GM18870 (cell line): ENCODE measurements around the gene DEPP1.

Source experiments
- ATAC-seq: cut with Tn5 transposase; IDR thresholded peaks from one replicate; pipeline ENCODE4 v1.9.1; 2021; ENCODE audit warnings: moderate library complexity; ENCODE audit not compliant: unreplicated experiment

Gene DEPP1

DNA sequence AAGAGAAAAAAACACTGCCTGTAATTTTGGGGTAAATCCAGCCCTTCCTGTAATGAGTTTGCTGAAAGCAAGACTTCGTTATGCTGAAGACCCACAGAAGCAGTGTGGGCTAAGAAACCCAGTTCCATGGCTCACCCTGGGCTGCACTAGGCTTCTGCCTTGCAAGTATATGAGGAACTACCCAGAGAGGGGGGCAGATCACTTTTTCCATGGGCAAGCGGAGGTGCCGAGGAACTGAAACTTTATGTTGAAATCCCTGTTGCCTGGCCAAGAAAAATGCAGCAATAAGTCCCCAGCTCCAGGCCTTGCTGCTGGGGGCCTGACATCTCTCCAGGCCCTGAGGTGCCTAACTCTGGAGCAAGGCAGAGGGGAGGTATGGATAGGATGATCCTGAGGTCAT is 10.5 kb downstream of the DEPP1 start:
- ATAC-seq: no peak

DNA sequence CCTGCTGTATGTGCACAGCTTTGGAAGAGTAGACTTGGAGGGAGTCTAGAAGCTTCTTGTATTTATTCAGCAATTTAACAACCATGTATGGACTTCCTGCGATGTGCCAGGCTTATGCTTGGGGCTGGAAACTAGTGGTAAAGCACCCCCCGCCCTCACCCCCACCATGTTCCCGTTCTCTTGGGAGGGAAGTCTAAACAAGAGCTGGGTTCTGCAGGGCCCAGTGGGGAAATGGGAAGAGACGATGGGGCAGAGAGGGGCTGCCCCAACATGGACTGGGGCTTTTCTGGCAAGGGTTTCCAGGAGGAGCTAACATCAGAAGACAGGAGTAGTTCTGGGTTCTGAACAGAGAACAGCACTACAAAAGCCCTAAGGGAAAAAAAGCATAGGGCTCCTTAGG is 11.0 kb downstream of the DEPP1 start:
- no peak for ATAC-seq

DNA sequence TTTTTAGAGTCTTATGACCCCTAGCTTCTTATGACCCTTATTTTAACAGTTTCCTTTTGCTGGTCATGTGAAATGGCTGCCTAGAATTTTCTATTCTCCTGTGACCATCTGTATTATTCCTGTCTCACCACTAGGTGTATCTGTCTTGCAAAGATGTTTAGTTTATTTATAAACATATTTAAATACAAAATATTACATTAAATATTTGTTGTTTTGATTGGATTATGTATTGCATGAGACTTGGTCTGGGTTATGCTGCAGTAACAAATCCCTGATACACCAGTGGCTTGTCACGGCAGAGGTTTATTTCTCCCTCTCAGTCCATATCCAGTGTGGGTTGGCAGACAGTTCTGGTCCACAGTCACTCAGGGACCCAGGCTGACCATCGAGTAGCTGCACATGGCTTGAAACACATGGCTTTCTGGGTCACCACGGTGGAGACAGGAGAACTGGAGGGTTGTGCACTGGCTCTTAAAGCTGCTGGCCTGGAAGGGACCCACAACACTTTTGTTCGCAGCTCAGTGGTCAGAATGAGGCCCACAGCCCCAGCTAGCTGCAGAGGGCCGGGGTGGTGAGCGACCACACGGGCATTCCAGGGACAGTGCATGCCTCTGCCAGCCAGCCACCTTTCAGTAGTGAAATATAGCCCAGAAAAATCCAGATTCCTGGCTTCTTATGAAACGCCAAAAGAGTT is 11.6 kb downstream of the DEPP1 start:
- ATAC-seq: no peak

DNA sequence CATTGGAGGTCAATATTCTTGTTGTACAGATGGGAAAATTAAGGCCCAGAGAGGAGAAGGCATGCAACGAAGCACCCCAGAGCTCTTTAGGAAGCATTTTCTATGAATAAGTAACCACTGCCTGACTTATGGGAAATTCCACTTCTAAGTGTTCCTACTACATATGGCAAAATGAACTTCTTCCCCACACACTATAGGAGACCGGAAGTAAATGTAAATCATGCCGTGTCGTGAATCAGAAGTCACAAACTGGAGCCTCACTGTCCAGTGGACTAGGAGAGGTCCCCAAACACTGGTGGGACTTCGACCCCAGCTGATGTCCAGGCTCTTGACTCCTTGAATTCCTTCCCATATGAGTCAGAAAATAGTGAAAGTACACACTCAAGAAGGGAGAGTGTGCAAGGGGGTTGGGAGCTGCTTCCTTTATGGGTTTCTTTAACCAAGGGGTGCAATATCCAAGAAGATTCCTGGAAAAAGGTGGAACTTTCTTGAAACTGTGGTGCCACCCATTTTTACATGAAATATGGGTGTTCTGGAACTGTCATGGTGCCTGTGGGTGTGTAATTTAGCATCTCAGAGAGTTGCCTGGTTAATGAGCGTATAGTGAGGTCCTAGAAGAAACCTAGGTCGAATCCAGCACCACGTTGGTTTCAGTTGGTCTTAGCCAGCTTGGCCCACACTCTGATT is 12.3 kb downstream of the DEPP1 start:
- peak; percentile 34 for ATAC-seq

DNA sequence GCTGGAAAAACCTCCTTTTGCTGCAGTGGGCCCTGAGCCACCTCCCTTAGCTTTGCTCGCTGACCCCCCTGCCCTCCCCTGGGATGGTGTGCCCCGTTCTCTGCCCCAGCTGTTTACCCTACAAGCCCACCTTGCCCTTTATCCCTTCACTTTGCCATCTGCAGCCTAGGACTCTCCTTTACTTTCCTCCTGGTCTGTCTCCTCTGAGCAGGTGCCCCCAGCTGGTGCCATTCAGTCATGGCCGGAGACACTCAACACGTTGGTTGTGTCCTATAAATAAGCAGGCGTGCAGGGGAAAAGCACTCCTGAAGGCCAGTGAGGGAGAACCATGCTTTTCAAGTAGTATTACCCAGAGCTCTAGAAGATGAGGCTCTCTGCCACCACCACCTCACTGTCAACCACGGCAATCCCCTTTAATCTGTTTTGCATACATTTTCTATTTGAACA is 12.9 kb downstream of the DEPP1 start:
- ATAC-seq: peak; percentile 43

DNA sequence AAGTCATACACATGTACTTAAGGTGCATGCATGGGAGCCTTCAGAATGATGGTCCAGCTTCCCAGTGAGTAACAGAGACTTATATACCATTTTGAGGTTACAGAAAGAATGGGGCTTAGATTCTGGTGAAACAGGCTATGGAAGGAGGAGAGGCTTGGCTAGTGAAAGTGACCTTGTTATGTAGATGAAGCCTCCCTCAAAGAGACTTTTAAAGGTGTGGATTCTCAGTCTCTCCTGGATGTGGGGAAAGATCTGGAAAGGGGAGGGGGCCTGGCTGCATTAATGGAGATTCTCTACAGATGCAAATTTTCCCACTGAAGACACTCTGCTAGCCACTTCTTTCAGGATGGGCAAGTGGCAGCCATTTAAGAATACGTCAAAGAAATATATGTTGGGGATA is 13.5 kb downstream of the DEPP1 start:
- ATAC-seq: no peak

DNA sequence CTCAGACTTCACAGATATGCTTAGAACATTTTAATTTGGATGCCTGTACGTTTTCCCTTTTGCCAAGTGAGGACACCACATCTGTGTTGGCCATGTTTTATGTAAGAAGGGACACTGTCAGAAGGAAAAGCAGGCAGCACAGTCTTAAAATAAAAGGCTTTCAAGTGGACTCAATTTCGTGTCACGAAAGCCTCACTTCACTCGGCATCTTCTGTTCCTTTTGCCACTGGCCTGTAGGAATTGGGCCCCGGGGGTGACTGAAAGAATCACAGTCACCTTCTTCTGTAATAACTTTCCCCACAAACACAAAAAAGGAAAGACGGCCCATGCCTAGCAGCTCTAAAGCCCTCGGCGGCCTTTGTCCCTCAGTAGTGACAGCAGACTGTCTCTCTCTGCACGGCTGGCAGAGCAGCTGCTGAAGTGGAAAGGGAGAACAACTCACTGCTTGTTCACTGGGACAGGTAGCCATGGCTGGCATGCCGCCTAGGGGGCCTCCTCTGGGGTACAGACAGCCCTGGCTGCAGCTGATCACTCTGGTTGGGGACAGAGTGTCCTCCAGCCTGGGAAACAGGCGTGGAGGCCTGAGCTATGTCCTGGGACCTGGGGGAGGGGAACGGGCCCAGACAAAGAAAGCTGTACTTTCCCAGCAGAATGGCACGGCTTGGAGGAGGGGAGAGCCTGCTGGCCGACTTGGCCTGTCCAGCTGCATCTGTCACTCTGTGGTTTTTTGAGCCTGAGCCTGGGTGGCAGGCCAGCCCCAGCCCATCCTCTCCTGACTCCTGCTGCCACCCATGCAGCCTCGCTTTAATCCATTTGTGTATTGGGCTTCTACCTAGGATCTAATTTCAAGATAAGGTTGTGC is 14.6 kb downstream of the DEPP1 start:
- no peak for ATAC-seq

DNA sequence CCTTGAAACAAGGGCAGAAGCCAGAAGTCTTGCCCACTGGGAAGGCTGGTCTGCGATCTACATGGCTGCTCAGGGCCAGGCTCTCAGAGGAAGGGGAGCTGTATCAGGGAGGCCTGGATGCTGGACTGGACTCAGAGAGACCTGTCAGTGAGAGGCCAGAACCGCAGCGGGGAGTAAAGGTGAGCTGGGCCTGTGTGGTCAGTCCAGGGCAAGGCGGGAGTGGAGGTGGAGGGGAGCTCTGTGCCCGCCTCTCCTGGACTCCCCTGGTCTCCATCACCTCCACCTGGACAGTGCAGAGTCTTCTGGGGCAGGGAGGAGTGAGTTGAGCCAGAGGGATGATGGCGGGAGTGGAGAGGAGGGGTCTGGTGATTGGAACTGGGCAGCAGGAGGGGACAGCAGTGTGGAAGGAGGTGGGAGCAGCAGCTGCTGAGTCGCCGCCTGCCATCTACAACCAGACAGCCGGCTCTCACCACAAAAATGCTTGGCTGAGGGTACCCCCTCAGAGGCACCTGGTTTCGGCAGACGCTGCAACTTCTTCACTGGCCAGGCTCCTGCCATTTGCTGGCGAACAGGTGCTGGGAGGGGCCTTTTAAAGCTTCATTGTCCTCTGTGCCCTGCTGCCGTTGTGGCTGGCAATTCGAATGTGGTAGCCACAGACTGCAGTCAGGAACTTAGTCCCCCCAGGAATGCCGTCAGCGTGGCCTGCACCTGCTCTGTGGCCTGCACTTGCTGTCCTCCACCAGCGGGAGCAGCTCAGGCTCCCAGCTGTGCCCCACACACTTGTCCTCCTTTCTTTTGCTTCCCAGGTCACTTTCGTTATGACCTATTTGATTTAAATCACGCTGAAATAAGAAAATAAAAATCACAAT is 15.5 kb downstream of the DEPP1 start:
- ATAC-seq: no peak

DNA sequence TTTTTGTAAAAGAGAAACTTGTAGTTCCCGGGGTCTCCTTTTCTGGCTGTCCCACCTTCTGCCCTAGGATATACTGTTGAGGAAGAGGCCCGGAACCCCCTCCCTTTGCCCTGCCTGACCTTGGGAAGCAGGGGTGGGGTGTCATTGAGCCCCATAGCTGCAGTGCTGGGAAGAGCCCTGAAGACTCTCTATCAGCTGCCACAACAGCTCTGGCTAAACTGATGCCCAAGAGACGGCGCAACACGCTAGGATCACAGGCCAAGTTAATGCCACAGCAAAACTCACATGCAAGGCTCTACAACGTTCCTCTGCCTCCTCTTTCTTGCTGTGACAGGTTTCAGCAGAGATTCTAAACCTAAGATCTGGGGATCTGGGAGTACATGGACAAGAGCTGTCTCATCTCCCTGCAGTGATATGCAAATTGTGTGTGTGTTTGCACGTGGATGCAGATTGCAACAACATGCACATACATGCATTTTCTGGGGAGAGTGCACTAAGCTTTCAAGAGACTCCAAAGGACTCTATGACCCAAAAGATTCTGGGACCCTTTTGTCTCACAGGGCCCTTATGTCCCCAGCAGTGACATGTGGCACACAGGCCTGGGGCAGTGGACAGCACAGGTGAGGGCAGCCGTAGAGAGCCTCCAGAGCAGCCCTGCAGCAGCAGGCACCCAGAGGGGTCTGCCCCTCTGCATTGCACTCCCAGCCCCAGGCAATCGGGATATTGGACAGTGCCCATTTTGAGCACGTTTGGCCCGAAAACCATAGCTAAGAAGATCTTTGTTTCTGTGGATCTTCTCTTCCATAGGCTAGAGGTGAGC is 16.5 kb downstream of the DEPP1 start:
- ATAC-seq: no peak

DNA sequence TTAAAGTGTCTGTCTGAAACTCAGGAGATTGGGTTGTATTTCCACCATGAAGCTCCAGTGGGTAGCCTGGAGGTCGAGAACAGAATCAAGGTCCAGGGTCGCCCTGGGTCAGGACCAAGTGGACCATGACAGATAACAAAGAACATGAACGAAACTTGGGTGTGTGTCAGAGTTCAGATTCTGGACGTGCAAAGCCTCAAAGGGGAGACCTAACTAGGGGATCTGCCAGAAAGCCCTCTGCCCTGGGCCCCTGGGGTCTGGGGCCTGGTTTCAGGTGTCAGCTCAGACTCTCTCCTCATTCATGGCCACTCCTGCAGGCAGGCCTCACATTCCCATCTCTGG is 17.4 kb downstream of the DEPP1 start:
- no peak for ATAC-seq

DNA sequence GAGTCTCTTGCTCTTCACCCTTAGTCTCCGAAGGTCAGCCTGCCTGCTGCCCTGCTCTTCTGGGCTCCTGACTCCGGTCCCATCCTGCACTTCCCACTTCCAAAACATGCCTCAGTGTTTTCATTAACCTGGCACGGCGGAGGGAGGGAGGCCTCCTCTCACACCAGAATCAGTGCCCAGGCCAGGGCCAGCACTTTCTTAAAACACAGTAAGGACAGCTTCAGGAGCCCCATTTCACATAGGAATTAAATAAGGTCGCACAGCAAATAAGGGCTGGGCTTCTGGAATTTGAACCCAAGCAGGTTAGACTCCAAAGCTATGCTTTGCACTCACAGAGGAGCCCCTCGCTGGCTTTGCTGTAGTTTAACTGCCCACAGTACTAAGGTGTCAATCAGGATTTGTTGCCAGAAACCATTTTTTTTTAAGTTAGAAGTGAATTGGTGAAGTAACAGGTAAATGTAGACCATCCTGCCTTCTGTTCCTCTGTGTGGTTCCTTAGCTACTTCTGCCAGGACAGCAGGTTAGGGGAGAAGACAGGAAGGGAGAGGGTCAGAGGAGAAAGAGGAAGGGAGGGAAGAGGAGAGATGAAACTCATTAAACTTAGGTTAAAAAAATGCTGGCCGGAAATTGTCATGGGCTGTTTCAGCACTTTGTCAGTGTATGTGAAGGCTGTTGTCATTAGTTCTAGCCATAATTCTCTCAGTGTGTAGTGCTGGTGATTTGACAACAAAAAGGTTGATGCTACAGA is 18.0 kb downstream of the DEPP1 start:
- no peak for ATAC-seq

DNA sequence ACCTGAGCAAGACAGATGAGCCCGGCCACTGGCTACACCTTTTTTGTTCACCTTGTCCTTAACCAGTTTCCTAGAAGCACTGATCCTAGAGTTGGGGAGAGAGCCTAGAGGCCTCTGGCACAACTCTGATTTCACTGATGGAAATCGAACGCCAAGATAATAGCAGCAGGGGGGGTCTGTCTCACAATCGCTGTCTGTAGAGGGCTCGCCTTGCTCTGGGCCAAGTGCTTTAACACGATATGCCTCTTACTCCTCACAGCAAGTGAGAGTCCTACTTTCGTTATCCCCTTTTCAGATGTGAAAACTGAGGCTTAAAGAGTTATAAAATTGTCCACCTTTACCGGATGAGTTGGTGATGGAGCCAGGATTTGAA is 18.5 kb downstream of the DEPP1 start:
- ATAC-seq: no peak

DNA sequence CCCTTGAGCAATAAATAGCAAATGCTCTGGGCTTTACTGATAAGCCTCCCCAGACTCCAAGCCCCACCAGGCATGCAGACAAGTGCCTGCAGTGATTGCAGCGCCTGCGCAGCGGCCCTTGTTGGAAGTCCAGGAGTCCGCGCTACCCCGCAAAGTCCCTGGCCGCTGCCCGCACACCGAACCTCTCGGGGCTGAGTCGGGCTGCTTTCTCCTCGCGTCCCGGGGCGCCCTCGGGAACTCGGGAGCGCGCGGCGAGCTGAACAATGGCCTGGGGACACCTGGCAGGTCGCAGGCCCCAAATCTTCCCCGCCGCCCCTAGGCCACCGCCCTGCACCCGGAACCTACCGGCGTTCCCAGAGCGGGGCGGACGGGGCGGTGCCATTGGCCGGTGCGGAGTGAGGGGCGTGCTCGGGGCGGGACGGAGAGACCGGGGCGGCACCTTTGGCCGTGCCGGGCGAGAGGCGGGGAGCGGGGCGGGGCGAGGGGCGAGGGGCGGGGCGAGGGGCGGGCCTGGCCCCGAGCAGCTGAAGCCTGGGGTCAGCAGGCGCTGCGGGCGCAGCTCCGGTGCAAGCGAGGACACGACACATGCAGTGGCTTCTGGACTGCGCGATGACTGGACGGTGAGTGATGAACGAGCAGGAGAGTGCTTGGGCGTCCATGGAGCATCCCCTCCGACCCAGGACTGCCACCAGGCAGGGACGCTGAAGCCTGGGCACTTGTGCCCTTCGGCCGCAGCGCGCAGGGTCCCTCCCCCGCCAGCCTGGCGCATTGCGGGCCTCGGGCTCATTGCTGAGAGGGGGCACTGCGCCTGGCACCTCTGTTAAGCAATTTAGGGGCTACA is 19.1 kb downstream of the DEPP1 start, which contains the start of gene RASSF4:
Gene RASSF4 (plus strand): TSS at position 556 of the 841 bp plus-strand sequence. CDS start 10,401 bp downstream, outside the sequence.
- ATAC-seq: peak; percentile 69

DNA sequence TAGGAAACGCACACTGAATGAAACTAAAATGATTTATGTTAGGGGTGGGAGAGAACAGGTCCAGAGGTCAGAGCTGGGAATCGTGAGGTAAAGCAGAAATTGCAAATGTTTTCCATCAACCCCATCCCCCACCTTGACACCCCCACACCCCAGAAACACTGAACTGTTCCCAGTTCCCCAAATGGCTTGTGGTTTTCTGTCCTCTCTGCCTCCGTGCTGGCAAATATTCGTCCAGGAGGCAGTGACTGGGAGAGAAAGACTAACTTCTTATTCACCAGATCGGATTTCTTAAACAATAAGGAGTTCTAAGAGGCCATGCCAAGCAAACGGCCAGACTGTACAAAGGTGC is 19.7 kb downstream of the DEPP1 start:
- no peak for ATAC-seq

DNA sequence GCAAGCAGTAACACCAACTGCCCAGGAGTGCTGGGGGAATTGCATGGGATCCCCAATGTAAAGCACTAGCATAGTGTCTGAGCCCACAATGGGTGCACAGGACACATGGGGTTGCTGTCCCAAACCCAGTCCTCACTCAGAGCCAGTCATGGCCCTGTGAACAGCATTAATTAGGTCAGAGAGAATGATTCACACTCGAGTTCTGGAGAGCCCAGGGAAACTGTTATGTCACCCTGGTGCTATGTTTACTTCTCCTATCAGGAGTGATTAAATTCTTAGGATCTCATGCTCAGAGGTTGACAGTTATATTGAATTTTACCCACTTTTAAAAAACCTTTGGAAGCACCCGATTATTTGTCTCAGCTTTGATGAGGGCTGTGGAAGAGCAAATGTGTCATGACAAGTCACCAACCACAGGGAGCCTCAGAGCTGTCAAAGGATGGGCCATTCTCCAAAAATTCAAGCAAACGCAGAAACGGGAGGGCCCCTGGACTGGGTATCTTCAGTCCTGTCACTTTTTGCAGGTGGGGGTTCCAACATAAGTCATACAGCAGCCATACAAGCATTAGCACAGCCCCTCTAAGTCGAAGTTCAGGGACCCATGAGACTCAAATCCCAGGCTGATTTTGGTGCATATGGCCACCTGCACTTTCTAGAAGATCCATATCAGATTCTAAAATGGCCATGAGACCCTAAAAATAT is 20.3 kb downstream of the DEPP1 start:
- no peak for ATAC-seq

DNA sequence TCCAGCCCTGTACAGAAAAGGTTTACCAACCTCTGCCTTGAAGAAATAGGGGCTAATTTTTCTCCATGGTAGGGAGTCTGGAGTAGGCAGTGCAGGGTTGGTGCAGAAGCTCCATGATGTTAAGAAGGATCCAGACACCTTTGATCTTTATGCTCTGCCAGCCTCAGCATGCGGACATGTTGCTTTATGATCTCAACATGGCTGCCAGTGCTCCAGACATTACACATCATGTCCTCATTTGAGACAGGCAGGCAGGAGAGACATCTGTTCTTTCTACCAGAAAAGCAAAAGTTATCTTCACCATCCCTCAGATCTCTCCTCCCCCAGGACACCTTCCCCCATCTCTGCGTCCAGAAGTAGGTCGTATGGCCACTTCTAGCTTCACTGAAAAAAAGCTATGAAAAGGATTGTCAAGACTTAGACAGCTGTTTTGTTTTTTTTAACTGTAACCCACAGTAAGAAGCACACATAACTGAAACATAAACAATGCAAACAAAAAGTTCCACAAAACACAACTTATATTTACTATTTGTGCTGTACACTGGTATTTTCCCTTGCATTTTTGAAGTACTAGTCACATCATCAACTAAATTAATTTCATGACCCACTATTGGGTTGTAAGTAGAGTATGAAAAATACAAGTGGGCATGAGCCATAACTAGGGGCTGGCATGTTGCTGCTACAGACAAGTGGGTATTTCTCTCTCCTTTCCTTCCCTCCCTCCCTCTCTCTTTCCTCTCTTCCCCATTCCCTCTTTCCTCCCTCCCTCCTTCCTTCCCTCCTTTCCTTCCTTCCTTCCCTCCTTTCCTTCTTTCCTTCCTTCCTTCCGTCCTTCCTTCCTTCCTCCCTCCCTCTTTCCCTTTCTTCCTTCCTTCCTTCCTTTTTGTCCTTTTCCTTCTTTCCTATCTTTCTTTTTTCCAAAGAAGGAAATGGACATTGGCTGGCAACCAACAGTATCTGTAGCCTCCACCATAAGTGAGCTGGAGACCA is 21.6 kb downstream of the DEPP1 start:
- ATAC-seq: no peak

DNA sequence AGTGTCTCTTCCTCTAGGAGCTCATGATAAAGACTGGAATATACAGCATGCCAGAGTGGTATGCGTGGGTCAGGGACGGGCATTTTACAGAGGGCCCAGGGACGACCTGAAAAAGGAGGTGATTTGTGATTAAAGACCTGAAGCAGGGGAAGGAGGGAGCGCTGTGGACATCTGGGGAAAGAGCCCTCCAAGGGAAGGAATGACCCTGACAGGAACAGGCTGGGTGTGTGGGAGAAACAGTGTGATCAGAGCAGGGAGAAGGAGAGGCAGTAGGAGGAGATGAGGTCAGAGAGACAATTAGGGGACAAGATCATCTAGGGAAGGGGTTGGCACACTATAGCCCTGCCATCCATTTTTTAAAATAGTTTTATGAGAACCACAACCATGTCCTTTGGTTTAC is 22.4 kb downstream of the DEPP1 start:
- ATAC-seq: no peak
